ENCODE measurements around the gene CLK2. TPM values are rescaled to one million over a fixed set of nuclear protein-coding genes. Genes with fewer than 3 reads are reported as not detected.

CLK2 gene
- total and polyA plus RNA-seq, 2 donors (not counting 1 experiment from before 2014, with no cell fraction given) = 26.8 to 34.0 TPM

- H3K27me3 ChIP-seq (ENCODE audit: control insufficient read depth, insufficient read depth, low read length) = no peaks in the 10 kb centered on the region
- no peaks in the 10 kb centered on the region for H3K9me3 ChIP-seq (ENCODE audit: control insufficient read depth, insufficient read depth, low read depth, low read length)
- H3K4me3 ChIP-seq (replicated peaks in 1 of 4; ENCODE audit: control extremely low read depth in 1 of 4, insufficient read depth in 1 of 4, low read depth in 3 of 4, low read length in 4 of 4) = peak within 1 kb of the TSS; percentile 48 to 93 (median 54)
- peaks cover 17% of the 10 kb centered on the region for H3K79me2 ChIP-seq (ENCODE audit: control insufficient read depth, insufficient read depth, low read length)
- H3K9ac ChIP-seq (ENCODE audit: insufficient read depth, low read length) = peak within 1 kb of the TSS; percentile 38
- H2AFZ ChIP-seq (ENCODE audit: low read length) = no peak within 1 kb of the TSS
- H3K4me1 ChIP-seq (ENCODE audit: control insufficient read depth, extremely low read depth, insufficient read depth, low read length) = peaks cover 23% of the 10 kb centered on the region
- no peak for TF ChIP-seq EZH2 (IDR thresholded peaks at IDR 0.05; ENCODE audit: low read length, missing control alignments)
- TF ChIP-seq CTCF (conservative IDR thresholded peaks at IDR 0.05 in 1 of 2, IDR thresholded peaks at IDR 0.05 in 1 of 2; ENCODE audit: low read depth in 1 of 2, low read length in 2 of 2) = no peak
- peak; percentile 58 to 68 for DNase-seq (ENCODE audit: low read depth in 2 of 2)
- H3K27ac ChIP-seq (ENCODE audit: insufficient read depth, low read length) = peak within 1 kb of the TSS; percentile 80
- peak within 1 kb of the TSS; percentile 91 for H3K4me2 ChIP-seq (ENCODE audit: extremely low read depth, insufficient read depth, low read length)
- H3K36me3 ChIP-seq (ENCODE audit: control insufficient read depth, insufficient read depth, low read length) = peaks cover 12% of the 10 kb centered on the region
- H4K20me1 ChIP-seq (ENCODE audit: control insufficient read depth, extremely low read depth, insufficient read depth, low read length) = peaks cover 5% of the 10 kb centered on the region
Measured at GRCh38 chr1:155320661-155321617, 47.6 kb upstream of the CLK2 start, which contains the start of gene RUSC1. Gene RUSC1 (plus strand): TSS chr1:155320894. CDS start chr1:155321774, 880 bp downstream.

GRCh38 chr1:155320252-155320651, 46.9 kb upstream of the CLK2 start:
- peaks cover 14% of the 10 kb centered on the region for H3K79me2 ChIP-seq (ENCODE audit: control insufficient read depth, insufficient read depth, low read length)
- H3K27ac ChIP-seq (ENCODE audit: insufficient read depth, low read length) = no peak overlapping the region
- H3K36me3 ChIP-seq (ENCODE audit: control insufficient read depth, insufficient read depth, low read length) = peaks cover 12% of the 10 kb centered on the region
- peaks cover 23% of the 10 kb centered on the region for H3K4me1 ChIP-seq (ENCODE audit: control insufficient read depth, extremely low read depth, insufficient read depth, low read length)
- no peak overlapping the region for H2AFZ ChIP-seq (ENCODE audit: low read length)
- H3K4me2 ChIP-seq (ENCODE audit: extremely low read depth, insufficient read depth, low read length) = peak overlapping the region; percentile 91
- peaks cover 5% of the 10 kb centered on the region for H4K20me1 ChIP-seq (ENCODE audit: control insufficient read depth, extremely low read depth, insufficient read depth, low read length)
- no peak overlapping the region for H3K9ac ChIP-seq (ENCODE audit: insufficient read depth, low read length)
- no peaks in the 10 kb centered on the region for H3K27me3 ChIP-seq (ENCODE audit: control insufficient read depth, insufficient read depth, low read length)
- H3K4me3 ChIP-seq (replicated peaks in 1 of 4; ENCODE audit: control extremely low read depth in 1 of 4, insufficient read depth in 1 of 4, low read depth in 3 of 4, low read length in 4 of 4) = peak overlapping the region; percentile 48 to 93 (median 54)
- no peaks in the 10 kb centered on the region for H3K9me3 ChIP-seq (ENCODE audit: control insufficient read depth, insufficient read depth, low read depth, low read length)
- no peak for DNase-seq (ENCODE audit: low read depth in 2 of 2)
- TF ChIP-seq EZH2 (IDR thresholded peaks at IDR 0.05; ENCODE audit: low read length, missing control alignments) = no peak
- no peak for TF ChIP-seq CTCF (conservative IDR thresholded peaks at IDR 0.05 in 1 of 2, IDR thresholded peaks at IDR 0.05 in 1 of 2; ENCODE audit: low read depth in 1 of 2, low read length in 2 of 2)

GRCh38 chr1:155319536-155319935, 46.2 kb upstream of the CLK2 start:
- H3K36me3 ChIP-seq (ENCODE audit: control insufficient read depth, insufficient read depth, low read length) = peaks cover 17% of the 10 kb centered on the region
- peak overlapping the region in 1 of 4 experiments; percentile 93 for H3K4me3 ChIP-seq (replicated peaks in 1 of 4; ENCODE audit: control extremely low read depth in 1 of 4, insufficient read depth in 1 of 4, low read depth in 3 of 4, low read length in 4 of 4)
- no peak overlapping the region for H3K9ac ChIP-seq (ENCODE audit: insufficient read depth, low read length)
- H4K20me1 ChIP-seq (ENCODE audit: control insufficient read depth, extremely low read depth, insufficient read depth, low read length) = peaks cover 5% of the 10 kb centered on the region
- peaks cover 9% of the 10 kb centered on the region for H3K79me2 ChIP-seq (ENCODE audit: control insufficient read depth, insufficient read depth, low read length)
- H3K9me3 ChIP-seq (ENCODE audit: control insufficient read depth, insufficient read depth, low read depth, low read length) = no peaks in the 10 kb centered on the region
- no peaks in the 10 kb centered on the region for H3K27me3 ChIP-seq (ENCODE audit: control insufficient read depth, insufficient read depth, low read length)
- DNase-seq (ENCODE audit: low read depth in 2 of 2) = no peak
- TF ChIP-seq EZH2 (IDR thresholded peaks at IDR 0.05; ENCODE audit: low read length, missing control alignments) = no peak
- peak overlapping the region; percentile 8 for H3K4me2 ChIP-seq (ENCODE audit: extremely low read depth, insufficient read depth, low read length)
- H3K4me1 ChIP-seq (ENCODE audit: control insufficient read depth, extremely low read depth, insufficient read depth, low read length) = peaks cover 23% of the 10 kb centered on the region
- H3K27ac ChIP-seq (ENCODE audit: insufficient read depth, low read length) = no peak overlapping the region
- no peak overlapping the region for H2AFZ ChIP-seq (ENCODE audit: low read length)

Measured in fibroblast of lung (primary cell).